Measurements from ENCODE around the gene ZNF438.

GRCh38 chr10:30834153-30834552, 197.5 kb downstream of the ZNF438 start:
- TF ChIP-seq CTCF (conservative IDR thresholded peaks at IDR 0.05; ENCODE audit: low read depth, low read length): no peak
- no peak for TF ChIP-seq CHD1 (IDR thresholded peaks at IDR 0.05; ENCODE audit: low read depth, low read length)
- TF ChIP-seq POLR2A (IDR thresholded peaks at IDR 0.05; ENCODE audit: low read depth, low read length): no peak
- no peak for TF ChIP-seq NFE2L2 (IDR thresholded peaks at IDR 0.05; ENCODE audit: low read depth, low read length)
- no peak for TF ChIP-seq FOS (IDR thresholded peaks at IDR 0.05; ENCODE audit: low read depth, low read length)
- TF ChIP-seq MAFK (IDR thresholded peaks at IDR 0.05; ENCODE audit: low read depth, low read length): no peak
- no peak for TF ChIP-seq CEBPB (IDR thresholded peaks at IDR 0.05; ENCODE audit: low read depth, low read length)
- TF ChIP-seq RCOR1 (IDR thresholded peaks at IDR 0.05; ENCODE audit: insufficient replicate concordance, low read length): no peak
- TF ChIP-seq MAZ (IDR thresholded peaks at IDR 0.05; ENCODE audit: borderline replicate concordance, low read depth, low read length): no peak
- no peak for TF ChIP-seq ELK1 (IDR thresholded peaks at IDR 0.05; ENCODE audit: borderline replicate concordance, low read depth, low read length)
- no peak for TF ChIP-seq RAD21 (IDR thresholded peaks at IDR 0.05; ENCODE audit: low read length)
